Measurements from ENCODE around the gene CCDC9.

GRCh38 chr19:47313754-47314295 is 57.5 kb downstream of the CCDC9 start:
- TF ChIP-seq FUBP1 (CRISPR knock-in tag; IDR thresholded peaks at IDR 0.05; ENCODE audit: borderline replicate concordance) (no peak), ZFP36L1 (CRISPR knock-in tag; IDR thresholded peaks at IDR 0.05) (no peak)
